GM19455 (cell line): ENCODE results near the gene LRRC46.

Experiments
- ATAC-seq: cut with Tn5 transposase; IDR thresholded peaks from one replicate; pipeline ENCODE4 v1.9.1; 2021; ENCODE audit not compliant: unreplicated experiment

LRRC46 gene

DNA sequence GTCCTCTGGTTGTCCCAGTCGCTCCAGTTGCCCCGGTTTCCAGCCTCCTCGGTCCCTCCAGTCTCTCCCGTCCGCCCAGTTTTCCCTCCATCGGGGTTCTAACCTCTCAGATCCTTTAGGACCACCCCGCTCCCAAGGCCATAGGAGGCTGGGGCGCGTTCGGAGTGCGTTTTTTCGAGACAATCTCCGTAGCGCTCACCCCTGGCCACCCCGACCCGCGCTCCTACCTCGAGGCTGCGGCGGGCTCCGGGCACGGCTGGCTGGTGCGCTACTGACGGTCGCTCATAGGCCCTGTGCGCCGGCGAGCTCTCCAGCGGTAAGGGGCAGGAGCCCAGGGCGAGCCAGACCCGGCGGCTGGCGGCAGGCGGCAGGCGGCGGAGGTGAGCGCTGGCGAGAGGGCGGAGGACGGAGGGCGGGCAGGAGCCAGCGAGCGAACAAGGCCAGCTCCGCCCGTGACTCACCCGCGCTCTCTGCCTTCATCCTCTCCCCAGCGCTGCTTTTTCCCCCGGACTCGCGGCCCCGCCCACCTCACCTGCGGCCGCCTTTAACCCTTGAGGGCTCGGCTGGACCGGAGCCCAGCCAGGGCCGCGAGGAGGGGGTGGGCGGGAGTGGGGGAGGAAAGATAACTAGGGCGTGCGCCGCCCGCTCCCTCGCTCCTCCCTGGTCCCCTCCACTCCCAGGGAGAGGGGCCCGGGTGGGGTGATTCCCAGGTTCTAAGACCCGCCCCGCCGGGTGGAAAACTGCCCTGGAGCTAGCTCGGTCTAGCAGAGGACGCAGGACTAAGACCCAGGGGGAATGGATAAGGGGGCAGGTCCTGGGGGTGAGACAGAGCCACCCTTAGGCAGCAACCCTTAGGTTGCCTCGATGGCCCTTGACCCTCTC lies 19.5 kb downstream of the LRRC46 start, which contains the start of gene SP6:
TSS of gene SP6 (minus strand) at position 472 of the 882 bp plus-strand sequence. CDS start 2,734 bp downstream, outside the sequence.
- ATAC-seq: no peak

DNA sequence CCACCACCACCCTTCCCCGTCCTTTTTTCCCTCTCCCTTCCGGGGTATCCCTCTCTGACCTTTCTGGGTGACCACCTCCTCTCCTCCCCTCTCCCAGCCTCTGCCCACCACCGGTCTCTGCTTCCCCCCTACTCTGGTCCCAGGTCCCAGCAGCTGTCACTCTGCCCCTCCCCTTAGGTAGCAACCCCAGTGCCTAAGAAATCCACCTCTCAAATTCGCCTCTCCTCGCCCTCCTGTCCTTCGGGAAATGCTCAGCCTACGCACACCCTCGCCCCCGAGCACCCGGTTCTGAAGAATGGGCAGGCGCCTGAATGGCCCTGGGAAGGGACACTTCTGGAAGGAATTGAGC lies 20.3 kb downstream of the LRRC46 start:
- no peak for ATAC-seq

DNA sequence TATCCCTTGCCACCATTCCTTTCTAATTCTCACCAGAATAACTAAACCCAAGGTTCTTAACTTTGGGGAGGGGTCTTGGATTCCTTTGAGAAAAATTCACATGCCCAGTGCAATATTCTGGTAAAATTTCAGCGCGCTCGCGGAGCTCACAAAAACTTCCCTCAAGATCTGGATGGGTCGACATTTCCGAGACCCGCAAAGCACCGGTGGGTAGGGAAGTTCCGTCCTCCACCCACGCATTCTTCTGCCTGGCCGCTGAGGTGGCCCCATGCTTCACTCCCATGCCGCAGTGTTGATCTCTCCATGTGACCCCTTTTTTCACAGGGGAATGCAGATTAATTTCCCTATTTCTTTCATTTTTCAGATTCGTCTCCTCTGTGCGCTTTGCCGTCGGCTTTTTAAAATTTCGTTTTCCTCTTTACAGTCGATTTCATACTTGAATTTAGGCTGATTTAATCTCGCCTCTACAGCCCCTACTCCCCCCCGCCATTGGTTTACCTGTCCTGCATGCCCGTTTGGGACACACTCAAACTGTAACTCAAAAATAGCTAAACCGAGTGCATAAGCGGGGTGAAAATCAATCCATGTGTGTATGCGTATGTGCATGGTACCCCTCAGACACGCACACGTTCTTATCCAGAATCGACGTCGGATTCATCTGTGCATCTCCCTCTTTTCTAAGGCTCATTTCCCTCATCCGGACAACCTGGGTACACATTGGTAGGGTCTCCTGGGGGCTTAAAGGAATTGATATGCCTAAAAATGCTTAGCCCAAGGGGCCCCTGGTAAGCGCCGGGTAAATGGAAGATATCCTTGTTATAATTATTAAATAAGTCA lies 20.9 kb downstream of the LRRC46 start:
- no peak for ATAC-seq

DNA sequence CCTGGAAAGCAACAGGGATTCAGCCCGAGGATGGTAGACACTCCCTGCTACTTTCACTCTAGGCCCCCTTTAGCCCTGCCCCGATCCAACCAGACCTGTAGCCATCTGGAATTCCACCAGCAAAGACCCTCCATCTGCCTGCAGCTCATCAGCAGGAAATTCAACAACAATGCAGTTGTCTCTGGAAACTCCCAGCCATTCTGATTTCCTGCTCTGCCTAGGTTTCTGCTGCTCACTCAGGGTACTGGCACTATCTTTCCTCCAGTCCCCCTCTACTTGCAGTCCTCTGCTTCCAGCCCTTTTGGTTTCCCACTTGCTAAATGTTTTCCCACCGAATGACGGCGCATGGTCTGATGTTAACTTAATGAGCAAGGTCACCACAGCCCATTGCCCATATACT lies 22.1 kb downstream of the LRRC46 start:
- no peak for ATAC-seq

DNA sequence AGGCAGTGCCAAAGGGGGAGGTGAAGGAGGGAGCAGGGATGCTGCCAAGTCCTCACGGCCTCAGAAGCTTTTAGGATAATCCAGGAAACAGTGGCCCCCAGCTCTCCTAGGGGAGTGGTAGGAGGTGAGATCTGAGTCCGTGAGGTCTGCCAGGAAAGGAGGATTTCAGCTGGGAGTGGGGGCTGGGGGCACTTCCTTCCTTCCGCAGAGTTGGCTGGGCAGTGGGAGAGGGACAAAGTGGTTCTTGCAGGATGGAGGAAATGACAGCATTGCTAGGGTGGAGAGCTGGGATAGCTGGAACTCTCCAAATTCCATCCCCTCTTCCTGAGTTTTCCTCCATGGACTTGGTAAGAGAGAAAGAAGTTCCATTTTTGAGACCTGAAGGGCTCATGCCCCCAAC lies 24.3 kb downstream of the LRRC46 start:
- ATAC-seq: no peak

DNA sequence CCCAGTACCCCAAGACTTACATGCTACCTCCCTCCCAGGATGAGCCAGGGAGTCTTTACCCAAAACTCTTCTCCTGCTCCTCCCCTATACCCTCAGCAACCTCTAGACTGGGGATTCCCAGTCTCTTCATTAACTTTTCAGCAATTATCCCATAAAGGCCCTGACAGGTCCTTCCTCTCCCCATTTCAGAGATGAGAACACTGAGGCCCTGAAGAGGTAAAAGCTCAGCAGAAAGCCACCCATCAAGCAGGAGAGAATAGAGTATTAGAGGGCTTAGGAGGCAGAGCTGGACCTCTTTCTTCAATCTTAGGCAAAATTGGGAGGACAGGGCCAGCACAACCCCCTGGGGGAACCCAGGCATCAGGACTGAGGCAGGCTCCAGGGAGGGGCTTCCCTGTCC lies 25.4 kb downstream of the LRRC46 start:
- ATAC-seq: no peak

DNA sequence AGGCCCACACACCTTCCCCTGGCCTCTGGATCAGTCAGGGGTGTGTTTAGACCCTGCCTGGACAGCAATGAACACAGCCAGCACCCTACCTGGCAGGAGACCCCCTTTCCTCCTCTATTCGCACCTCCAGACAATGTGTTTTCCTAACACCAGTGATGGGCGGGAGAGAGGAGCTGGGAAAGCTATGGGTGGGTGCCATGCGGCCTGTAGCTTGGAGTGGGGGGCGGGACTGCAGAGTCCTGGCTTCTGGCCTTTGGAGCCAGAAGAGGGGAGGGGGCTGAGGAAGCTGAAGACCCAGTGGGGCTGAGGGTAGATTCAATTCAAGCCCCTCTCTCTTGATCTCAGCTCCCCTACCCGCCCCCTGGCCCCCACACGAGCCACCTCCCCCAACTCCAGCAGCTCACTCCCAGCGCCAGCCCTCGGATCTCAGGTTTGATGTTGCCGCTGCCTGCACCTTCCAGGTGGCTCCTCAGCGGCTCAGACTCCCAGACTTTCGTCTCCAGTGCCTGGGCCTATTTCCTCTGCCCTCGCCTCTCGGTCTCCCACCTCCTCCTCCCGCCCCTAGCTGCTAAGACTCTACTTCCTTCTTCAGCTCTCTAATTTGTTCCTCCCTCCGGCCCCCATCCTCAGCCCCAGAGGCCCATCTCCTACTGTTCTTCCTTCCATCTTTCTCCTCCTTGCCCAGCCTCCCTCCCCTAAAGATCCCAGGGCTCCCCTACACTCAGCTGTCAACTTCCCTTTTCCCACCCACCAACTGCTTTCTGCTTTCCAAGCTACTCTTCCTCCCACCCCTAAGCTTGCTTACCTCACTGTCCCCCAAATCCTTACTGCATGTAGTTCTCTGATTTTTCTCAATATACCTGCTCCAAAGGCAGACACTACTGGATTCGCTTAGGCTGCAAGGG lies 26.3 kb downstream of the LRRC46 start:
- no peak for ATAC-seq

DNA sequence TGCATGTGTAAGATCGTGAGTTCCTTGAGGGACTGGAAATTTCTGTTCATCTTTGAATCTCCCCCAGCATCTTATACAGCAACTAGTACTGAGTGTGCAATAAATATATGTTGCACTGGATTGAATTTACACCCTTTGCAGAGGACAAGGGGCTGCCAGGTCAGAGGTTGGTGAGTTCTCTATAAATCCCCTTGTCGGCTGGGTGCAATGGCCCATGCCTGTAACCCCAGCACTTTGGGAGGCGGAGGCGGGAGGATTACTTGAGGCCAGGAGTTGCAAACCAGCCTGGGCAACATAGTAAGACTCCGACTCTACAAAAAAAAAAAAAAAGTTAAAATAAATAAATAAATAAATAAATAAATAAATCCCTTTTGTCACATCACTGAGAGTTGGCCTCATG lies 28.9 kb downstream of the LRRC46 start:
- ATAC-seq: no peak

DNA sequence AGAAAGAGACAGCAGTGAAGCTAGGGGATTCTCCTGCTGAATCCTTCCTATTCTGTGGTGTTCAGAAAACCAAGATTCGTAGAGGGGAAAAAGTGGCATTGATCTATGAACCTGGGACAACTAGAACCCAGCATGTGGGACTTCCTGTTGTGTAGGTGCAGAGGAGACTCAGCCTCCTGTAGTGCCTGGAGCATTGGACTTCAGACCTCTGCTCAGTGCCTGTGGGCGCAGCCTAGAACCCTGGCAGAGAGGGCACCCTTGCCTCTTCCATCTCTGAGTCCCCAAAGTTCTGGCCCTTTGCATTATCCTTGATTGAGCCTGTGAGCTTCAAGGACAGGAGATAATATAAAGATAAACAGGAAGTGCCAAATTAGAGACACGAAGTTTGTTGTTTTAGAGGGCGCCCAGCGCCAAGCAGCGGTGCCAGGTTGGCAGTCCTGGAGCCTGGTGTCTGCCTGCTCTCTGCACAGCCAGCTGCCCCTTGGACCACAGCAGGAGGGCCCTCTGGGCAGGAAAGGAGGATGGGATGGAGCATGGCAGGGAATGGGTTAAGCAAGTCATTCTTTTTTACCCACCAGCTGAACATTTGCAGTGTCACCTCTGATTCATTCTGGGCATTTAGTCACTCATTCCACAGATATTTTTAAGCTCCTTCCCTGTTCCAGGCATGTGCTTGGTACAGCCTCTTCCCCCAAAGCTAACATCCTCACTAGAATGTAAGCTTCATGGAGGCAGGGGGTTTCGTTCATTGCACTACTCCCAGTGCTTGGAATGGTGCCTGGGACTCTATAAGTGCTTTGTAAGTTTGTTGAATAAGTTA lies 31.4 kb downstream of the LRRC46 start:
- ATAC-seq: no peak

DNA sequence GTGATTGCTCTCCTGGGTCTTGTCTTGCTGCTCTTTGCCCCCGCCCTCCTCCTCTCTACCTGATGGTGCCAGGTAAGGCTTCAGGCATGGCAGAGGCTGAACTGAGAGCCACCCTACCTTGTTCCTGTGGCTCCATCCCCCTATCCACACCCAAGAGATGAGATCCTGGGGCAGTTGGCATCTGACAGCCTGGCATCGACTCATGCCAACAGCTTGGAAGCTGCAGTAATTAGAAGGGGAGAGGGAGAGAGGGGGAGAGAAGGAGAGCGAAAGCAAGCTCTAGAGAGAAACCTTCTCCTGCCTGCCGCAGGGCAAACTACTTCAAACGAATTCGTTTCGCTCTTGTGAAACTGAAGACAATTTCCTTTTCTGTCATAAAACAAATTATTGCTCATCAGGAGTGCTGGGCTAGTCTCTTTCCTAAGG lies 33.3 kb downstream of the LRRC46 start:
- no peak for ATAC-seq

DNA sequence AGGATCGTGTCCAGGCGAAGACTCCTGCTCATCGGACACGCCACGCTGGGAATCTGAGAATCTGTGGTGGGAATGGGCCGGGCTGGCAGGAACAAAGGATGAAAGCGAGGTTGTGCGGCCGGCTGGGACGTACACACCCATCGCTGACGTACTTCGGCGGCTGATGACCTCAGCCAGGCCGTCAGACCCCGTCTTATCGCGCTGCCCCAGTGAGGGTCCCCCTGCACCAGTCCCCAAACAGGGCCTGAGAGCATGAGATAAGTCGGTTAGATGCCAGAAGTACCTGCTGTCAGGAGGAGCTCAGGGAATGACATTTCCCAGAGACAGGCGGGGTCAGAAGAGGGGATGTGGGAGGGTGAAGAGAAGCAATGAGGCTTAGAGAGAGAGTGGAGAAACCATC lies 35.5 kb downstream of the LRRC46 start:
- no peak for ATAC-seq

DNA sequence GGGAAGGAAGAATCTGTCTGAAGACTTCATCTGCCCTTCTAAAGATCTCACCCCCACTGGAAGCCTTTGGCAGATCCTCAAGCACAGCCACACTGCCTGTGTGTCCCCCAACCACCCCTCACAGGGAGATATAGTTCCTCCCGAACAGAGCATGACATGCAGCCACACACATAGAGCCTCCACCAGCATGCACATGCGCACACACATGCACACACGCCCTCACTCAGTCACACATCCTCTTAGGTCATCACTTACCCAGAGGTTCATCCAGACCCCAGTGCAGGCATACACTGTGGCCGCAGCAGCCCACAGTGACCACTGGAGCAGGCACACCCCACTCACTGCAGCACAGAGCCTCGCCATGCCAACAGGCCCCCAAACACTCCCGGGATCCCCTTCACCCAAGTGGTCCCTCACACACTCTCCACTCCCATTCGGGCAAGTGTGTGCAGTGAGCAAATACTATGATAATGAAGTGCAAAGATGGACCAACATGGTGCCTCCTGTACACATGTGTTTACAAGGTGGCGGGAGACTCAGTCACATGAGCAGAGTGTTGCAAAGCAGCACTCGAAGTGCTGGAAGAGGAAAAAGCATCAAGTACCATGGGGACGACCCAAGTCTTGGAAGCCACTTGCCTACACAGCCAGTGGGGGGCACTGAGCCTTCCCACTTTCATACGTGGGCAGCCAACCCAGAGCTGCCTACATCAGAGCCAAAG lies 36.5 kb downstream of the LRRC46 start:
- no peak for ATAC-seq

DNA sequence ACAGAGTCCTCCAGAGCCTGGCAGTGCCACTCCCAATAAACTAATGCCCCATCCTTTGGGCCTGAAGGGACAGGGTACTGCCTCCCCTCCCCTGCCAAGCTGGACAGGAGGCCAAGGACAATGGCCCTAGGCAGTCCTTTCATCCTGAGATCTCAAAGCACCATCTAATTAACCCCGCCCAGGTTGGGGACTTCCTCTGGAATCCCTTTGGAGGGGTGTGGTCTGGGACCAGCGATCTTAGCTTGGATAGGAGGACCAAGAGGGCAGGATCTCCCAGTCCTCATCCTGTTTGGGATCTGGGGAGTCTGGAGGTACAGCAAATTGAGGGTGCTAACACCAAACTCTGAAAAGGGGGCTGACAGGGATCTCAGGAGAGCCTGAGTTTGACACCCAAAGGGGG lies 37.6 kb downstream of the LRRC46 start:
- no peak for ATAC-seq

DNA sequence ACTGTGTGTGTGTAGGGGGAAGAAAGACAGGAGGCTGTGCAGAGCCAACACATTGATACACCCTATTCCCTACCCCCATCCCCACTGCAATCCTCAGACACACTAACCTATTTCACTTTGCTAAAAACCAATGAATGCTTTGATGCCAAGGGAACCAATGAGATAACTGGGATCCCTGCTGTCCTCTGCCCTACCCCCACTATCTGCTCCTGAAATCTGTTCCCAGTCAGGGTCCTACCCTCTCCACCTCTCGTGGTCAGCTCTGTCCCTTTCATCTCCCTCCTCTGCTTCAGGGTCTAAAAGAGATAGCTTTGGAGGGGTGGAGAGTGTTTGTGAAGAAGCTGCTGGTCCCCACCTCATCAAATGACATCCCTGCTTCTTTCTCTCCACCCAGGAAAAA lies 38.6 kb downstream of the LRRC46 start:
- no peak for ATAC-seq

DNA sequence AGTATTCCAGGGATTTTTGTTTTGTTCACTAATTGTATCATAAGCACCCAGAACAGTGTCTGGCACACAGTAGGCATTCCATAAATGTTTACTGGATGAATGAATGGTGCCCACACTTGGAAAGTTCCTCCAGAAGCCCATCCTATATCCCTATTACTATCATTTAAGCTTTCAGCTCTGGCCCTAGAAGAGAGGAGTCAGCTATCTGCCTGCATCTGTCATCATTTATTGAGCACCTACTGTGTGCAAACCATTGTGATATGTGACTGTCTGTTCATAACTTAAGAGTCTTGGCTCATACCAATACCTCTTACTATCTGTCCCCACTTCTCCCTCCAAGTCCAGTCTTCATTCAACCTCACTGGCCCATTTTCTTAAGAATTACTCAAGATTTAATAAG lies 39.6 kb downstream of the LRRC46 start:
- ATAC-seq: no peak

DNA sequence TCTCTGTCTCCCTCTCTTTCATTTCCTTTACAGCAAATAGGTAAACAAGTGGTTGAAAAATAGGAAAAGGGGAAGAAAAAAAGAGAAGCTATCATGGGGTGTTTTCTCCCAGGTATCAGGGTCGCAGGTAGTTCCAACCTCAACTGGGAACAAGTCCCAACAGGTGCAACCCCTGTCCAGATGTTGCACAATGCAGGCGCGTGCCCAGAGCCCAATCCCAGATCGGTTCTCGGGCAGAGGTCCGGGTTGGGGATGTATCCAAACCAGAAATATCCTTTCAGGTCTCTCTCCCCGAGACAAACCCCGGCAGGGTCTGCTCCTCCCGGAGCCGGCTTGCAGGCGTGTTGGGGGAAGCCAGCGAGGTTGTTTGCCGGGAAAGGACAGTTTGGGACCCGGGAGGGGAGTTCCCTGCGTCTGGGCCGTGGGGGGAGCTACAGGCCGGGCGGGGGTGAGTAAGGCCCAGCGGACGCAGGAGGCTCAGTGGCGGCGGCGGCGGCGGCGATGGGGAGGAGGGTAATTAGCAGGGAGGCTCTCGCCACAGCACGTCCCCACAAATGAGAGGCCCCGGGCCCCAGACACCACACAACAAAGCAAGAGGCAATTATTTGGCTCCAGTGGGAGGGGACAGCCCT lies 40.7 kb downstream of the LRRC46 start:
- no peak for ATAC-seq

DNA sequence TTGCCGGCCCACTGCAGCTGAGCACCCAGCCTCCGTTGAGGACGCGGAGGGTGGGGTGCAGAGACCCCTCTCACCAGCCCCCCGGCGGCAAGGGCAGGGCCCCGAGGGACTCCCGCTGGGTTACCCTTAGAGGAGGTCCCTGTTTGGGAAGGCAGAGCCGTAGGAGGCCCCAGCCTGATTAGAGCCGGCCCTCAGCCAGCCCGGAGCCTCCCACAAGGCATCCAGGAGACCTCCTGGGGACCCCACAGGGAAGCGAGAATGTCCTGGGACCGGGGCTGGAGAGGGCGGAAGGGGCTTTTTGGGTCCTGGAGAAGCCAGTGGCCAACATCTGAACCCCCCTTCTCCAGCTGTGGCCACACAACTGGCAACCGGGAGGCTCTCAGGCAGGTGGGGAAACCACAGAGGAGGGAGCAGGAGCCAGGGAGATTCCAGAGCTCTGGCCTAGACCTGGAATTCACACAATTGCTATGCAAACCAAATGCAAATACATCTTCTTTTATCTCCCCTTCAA lies 41.2 kb downstream of the LRRC46 start:
- no peak for ATAC-seq

DNA sequence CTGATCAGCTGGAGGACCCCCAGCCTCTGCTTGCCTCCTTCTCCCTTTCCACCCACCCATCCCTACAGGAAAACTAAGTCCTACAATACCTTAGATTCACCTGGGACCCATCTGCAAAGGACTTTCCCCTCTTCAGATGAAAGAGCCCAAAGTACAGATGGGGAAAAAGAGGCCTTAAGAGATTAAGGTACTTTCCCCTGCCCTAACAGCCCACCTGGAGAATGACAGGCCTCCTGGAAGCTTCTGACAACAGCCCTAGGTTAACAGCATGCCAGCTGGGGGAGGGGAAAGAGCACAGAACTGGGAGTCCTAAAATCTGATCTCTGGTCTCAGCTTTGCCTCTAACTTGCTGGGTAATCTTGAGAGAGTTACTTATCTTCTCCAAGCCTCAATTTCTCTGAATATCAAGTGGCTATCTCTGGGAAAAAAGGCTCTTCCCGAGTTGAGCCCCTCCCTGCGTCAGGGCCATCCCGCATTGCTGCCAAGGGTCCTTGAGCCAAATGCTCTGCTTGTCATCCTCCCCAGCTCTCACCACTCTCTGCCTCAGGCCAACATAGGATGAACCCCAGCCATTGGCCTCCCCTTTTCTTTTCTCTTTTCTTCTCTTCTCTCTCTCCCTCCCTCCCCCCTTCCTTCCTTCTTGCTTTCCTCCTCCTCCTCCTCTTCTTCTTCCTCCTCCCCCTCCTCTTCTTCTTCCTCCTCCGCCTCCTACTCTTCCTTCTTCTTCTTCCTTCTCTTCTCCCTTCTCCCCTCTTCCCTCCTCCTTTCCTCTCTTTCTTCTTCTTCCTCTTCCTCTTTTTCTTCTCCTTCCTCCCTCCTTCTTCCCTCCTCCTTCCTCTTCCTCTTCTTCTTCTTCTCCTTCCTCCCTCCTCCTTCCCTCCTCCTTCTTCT lies 42.0 kb downstream of the LRRC46 start:
- ATAC-seq: no peak
